Measurements from ENCODE around the gene TECPR2.
A peak's percentile ranks its signal among the peaks of the same experiment; 100 is the strongest.
"Not testable (repeated sequence)": the region's sequence is repeated elsewhere in the genome, so short reads cannot be mapped to it uniquely, and the experiment has no call there.

TECPR2 gene

DNA sequence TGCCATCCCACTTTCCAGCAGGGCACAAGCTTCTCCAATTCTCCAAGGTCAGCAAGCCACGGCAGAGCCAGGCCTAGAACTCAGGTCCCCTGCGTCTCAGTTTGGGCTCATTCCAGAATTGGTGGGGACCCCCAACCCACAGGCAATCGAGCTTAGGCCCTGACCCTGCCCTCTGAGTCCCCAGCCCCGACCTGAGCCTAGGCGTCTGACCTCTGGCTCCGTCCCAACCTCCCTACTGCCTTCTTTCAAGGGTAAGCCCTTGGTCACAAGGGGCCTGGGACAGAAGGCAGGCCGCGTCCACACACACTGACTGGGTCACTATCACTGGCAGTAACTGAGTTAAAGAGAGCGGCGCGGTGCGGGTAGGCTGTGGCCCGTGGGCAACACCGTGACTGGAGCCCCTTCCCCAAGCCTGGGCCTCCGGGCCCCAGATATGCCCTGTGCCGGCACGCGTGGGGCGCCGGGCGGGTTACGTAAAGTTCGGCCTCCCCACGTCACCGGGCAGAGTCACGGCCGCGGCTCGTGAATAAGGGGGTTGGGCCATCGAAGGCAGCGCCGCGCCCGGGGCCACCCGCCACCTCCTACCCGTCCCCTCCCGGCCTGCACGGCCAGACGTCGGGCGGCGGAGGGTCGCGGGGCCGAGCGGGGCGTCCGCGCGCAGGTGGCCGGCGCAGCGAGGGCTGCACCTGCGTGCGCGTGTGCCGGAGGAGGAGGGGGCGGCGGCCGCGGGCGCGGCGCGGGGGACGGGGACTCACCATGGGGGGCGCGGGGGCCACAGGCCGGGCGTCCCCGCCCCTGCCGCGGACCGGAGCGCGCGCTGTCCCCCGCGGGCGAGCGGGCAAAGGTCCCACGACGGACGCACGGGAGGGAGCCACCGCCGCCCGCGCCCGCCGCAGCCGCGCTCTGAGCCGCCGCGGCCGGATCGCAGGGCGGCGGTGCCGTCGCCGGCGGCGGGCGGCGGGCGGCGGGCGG, 146.3 kb downstream of the TECPR2 start:
- DNase-seq (ENCODE audit: low spot score) = peak; percentile 39

DNA sequence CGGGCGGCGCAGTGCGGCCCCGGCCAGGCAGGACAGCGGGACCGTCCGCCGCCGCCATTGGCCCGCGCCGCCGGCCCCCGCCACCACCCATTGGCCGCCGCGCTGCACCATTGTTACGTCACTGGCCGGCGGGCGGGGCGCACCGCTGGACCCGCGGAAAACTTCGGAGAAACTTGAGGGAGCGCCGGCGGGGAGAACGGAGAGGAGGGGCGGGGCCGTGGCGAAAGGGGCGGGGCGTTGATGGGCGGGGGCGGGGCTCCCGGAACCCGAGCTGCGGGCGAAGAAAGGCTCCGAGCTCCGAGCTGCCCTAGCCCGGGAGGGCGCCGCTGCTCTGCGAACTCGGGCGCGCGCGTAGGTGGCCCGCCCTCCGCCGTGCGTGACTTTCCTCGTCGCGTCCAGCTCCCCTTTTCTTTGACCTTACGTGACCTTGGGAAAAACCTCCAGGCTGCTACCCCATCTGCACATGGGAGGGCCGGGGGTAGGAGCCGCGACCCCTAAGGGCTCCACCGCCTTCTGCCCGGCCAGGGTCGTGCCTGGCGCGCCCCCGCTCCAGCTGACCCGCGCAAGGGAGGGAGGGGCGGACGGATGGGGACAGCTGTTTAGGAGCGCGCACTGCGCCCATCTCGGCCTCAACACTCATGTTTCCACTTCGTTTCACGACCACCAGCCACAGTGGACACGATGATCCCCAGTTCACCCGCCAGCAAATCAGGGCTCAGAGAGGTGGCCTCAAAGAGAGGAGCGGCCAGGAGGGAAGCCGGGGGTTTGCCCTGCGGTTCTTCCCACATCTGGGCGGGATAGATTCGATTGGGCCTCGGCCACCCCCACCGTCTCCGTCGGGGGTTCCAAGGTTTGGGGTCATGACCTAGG, 147.2 kb downstream of the TECPR2 start, which contains the start of gene ANKRD9:
Gene ANKRD9 (minus strand): TSS at position 31 of the 870 bp plus-strand sequence. CDS start 1,887 bp downstream, outside the sequence.
- peak; percentile 80 for DNase-seq (ENCODE audit: low spot score)

DNA sequence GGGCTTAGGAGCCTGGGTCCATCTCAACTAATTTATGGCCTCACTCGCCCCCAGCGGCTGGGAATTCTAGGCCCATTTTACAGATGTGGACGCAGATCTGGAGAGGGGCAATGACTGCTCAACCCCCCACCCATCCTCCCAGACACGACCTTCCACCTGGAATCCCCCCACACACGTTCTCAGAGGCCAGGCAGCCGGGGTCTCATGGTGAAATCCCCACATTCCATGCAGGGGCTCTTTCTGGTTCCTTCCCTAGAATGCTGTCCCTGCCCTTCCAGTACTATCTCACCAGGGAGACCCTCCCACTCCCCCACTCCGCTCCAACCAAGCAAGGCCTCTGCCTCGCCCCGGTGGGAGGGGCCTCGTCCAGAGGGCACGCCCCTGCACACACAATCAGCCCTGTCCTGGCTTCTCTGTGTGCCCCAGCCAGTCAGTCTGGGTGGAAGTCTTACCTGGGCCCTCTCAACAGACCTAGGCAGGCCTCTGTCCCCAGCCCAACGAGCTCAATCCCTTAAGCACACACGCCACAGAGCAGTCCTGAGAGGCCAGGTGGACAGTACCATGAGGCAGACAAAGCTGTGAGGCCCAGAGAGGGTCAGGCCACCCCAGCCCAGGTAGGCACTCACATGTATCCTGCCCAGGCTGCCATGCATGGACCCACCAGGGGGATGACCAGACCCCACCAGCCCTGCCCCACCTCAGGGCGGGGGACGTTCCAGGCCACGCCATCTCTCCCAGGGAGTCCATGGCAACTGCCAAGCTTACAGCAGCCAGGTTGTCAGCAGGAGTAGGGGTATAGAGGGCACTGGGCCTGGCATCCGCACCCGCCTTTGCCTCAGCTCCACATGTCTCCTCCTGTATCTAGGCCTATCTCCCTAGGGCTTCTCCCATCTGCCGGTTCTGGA, 148.1 kb downstream of the TECPR2 start:
- peak; percentile 49 for DNase-seq (ENCODE audit: low spot score)

DNA sequence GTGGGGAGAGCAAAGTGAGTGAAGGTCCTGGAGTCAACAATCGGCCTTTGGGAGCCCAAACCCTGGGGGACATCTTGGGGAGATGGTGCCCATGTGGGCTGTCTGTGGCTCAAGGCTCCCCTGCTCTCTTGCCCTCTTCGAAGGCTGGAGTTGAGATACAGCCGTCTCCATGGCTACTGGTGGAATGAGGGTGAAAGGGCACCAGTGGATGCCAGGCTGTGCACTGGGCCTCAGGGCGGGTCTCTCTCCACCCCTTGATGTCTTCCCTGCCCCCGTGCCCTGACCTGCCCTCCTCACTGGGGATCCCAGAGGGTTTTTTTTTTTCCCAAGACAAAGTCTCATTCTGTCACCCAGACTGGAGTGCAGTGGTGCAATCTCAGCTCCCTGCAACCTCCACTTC, 148.8 kb downstream of the TECPR2 start:
- DNase-seq (ENCODE audit: low spot score) = no peak

DNA sequence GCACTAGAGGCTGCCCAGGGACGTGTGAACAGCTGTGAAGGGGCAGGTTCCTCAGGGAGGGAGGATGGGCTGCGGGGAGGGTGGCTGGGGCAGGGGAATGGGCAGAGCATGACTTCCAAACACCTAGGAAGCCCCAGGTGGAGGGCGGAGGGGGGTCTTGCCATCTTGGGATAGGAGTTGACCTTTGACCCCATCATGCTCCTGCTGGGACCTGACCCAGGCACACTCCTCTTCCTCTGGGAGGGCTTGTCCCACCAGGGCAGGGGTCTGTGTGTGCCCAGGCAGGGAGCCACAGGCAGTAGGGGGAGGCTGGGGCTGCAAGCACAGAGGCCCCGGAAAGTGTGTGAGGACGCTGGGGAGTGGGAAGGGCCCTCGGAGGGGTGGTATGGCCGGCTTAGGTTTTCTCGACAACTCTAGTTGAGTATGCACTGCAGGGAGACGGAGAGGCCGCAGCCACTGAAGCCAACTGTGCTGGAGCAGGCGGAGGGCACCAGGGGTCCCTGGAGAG, 150.1 kb downstream of the TECPR2 start:
- DNase-seq (ENCODE audit: low spot score) = no peak

DNA sequence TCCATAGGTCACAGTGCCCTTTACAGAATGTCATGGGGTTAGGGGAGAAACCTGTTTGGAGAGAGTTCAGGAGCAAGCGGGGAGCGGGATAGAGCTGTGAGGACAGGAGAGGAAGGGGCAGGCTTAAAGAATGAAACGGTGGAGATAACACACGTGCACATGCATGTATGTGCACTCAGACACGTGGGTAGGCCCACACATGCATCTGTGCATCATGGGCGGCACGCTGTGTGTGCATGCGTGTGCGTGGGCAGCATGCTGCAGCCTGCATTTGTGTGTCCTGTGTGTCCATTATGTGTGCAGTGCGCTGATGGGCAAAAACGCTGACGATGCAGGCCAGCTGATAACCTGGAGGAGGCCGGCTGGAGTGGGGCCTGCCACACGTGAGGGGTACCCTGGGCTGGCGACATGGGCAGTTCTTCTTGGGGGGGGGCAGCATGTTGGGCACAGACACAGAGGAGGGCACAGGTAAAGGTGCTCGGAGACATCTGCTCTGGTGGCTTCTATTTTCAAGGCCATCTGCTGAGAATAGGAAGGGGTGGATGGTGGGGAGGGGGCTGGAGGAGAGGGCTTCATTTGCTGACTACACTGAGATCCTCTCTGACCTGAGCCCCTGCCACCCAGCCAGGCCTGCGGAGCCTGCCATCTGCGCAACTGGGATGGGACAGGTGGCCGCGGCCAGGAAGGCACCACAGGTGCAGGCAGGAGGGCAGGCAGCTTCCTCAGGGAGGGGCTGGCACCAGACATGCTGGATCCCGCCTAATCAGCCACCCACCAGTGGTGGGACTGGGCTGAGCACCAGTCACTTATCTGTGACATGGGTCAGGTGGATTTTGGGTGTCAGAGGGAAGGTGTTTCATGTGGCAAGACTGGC, 151.4 kb downstream of the TECPR2 start:
- DNase-seq (ENCODE audit: low spot score) = no peak

DNA sequence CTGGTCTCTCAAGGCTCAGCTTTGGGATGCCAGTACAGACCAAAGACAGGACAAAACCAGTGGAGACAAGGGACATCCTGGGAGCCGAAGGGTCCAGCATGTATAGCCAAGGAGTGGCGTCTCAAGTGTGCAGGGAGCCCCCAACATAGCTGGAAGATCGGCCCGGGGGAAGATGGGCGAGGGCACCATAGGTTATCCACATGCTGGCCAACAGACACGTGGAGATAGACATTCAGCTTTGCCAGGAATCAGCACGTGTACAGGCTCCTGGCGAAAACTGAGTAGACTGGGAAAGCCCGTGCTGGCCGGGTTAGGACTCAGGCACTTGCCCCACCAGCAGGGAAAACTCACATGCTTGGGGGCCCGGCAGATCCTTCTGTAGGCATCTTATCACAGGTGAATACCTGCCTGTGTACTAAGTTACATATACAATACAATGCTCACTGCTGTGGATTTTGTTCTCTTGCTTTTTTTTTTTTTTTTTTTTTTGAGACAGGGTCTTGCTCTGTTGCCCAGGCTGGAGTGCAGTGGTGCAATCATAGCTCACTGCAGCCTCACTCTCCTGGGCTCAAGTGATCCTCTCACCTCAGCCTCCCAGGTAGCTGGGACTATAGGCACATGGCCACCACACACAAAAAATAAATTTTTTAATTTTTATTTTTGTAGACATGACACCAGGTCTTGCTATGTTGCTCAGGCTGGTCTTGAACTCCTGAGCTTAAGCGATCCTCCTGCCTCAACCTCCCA, 152.4 kb downstream of the TECPR2 start:
- no peak for DNase-seq (ENCODE audit: low spot score)

DNA sequence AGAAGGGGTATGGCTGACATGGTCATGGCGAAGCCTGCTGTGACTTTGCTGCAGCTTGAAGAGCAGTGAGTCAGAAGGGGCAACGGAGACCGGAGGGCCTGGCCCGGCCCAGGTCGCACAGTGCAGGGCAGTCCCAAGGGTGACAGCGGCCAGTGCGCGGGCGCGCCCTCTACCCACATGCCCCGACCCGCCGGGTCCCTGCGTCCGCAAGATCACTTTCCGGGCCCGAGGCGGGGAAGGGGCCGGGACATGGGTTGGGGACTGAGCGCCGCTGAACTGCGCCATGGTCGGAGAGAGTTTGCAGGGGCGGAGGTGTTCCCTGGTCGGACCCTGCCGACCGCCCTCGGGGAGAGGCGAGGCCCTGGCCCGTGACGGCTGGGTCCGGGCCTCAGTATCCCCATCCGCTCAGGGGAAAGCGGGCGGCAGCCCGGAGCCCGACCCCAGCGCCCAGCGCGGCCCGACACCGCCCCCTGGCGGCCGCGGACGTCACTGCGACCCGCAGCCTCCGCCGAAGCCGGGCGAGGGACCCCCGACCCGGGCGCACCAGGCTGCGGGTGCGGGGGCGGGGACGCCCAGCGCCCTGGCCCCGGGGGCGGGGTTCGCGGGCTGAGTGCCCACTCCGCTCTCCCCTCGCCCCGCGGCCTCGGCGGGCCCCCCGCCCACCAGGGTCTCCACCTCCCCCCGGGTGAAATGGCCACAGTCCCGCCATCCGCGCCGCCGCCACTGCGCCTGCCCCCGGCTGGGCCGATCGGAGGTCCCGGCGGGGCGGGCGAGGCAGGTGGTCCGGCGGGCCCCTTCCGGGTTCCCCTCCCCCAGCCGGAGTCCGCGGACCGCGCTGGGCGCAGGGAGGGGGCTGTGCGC, 154.0 kb downstream of the TECPR2 start:
- DNase-seq (ENCODE audit: low spot score) = peak; percentile 47

DNA sequence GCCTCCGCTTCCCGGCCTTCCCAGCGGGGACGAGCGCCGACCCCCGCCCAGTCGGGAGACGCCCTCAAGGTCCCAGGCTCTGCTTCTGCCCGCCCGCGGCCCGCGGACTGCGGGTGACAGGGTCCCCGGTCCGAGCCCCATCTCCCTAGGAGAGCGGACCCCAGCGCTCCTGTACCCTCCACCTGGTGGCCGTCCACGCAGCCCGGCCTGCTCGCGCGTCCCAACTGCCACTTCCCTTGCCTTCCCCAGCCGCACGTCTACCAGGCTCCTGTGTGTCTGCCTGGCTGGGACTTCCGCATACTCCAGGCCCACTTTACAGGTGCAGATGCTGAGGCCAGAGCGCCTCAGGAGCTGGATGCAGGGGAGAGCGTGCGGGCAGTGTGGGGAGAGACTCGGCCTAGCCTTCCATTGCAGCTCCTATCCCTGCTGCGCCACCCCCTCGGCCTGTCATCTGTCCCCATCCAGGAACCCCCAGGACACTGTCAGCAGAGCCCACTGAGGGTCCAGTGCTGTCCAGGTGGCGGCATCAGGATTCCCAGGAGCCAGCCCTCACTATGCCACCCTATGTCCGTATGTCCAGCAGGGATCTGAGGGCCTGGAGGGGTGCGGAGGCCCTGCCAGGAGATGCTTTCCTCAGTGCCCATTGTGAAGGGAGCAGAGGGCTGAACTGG, 154.8 kb downstream of the TECPR2 start:
- no peak for DNase-seq (ENCODE audit: low spot score)

DNA sequence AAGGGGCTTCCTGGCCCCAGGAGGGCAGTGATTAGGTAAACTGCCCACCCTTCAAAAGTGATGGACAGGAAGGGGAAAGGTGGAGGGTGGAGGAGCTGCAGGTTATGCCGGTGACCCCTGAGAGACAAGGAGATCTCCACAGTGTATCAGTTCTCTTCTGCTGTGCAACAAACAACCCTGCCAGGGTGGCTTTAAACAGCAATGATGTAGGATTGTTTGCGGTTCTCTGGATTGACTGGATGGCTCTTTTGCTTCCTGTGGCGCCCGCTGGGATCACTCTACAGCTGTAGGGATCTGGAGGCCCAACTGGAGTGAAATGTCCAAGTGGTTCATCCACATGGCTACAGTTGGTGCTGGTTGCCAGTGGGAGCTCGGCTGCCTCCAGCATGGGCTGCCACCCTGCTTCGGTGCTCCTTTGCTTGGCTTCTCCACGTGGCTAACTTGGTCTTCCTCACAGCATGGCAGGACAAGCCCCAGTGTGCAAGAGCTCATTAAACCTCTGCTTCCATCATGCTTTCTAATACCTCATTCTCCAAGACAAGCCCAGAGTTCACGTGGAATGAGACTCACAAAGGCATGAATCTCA, 155.4 kb downstream of the TECPR2 start:
- no peak for DNase-seq (ENCODE audit: low spot score)

DNA sequence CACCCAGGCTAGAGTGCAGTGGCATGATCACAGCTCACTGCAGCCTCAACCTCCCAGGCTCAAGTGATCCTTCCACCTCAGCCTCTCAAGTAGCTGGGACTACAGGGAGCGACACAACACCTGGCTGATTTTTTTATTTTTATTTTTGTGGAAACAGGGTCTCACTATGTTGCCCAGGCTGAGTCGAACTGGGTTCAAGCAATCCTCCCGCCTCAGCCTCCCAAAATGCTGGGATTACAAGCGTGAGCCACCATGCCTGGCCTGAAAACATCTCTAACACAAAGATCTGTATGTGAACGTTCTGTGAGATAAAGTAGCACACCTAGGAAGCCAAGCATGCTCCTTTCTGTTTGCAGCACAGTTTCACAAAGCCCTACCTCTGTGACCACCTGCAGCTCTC, 157.0 kb downstream of the TECPR2 start:
- DNase-seq (ENCODE audit: low spot score) = not testable (repeated sequence)

DNA sequence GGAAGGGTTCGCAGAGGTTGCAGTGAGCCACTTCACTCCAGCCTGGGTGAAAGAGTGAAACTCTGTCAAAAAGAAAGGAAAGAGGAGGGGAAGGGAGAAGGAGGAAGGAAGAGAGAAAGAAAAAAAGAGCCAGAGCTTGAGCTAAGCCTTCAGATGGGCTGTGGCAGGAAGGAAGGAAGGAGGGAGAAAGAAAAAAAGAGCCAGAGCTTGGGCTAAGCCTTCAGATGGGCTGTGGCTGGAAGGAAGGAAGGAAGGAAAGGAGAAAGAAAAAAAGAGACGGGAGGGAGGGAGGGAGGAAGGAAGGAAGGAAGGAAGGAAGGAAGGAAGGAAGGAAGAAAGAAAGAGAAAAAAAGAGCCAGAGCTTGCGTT, 160.4 kb downstream of the TECPR2 start:
- DNase-seq (ENCODE audit: low spot score) = no peak

DNA sequence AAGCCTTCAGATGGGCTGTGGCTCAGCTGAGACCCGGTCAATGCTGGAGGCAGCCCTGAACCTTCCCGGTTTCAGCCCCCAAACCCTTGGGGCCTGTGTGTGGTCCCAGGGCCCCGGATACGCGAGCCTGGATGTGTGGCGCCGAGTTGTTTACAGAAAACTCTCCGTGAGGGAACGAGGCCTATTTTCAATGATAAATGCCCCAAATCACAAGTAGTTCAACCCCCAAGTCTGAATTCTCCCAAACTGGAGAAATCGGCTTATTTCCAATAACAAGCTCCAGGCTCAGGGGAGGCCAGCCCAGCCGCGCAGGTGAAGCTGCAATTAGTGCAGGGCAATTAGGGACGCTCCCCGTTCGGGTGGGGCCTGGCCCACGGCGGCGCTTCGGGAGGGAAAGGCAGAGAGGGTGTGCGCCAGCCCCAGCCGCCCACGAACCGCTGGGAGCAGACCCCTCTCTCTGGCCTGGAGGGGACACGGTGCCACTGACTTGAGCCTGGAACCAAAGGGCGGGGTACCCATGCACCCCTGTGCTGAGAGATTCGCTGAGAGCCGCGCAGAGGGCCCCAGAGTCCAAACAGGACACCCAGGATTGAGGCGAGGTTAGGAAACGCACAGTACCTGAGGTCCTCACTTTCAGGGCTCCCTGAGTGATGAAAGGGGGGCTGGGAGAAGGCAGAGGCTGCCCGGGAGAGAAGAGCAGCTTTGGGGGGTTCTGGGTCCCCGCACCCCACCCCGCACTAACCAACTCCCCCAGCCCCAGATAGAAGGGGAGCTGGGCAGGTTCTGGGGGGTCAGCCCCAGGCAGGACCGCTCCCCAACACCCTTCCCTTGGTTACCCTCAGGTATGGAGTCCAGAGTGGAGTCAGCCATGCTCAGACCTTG, 161.1 kb downstream of the TECPR2 start:
- DNase-seq (ENCODE audit: low spot score) = no peak

DNA sequence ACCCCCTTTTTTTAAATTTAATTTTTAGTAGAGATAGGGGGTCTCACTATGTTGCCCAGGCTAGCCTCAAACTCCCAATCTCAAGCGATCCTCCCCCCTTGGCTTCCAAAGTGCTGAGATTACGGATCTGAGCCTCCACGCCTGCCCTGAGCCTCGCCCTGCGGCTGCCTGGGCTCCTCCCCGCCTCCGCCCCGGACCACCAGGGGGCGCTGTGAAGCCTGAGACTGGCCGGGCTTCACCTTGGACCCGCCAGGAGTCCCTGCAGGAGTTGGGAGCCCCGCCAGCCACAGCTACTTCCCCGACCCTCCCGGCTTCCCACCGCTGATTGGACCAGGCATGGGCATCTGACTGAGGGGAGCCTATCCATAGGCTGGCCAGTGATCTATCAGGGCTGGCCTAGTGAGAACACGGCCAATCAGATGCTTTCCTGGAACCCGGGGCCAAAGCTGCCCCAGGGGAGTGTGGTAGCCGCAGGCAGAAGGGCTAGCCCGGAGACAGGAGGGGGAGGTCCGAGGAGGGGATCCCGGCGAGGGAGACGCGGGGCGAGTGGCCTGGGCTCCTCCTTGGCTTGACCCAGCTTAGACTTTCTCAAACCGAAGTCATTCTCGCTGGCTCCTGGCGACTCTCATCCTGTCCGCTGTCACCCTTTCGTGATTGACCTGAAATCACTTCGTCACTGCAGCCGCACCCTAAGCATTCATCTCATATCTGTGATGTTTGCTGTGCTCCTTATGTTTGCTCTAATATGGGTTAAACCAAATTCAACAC, 161.9 kb downstream of the TECPR2 start:
- DNase-seq (ENCODE audit: low spot score) = peak; percentile 99

DNA sequence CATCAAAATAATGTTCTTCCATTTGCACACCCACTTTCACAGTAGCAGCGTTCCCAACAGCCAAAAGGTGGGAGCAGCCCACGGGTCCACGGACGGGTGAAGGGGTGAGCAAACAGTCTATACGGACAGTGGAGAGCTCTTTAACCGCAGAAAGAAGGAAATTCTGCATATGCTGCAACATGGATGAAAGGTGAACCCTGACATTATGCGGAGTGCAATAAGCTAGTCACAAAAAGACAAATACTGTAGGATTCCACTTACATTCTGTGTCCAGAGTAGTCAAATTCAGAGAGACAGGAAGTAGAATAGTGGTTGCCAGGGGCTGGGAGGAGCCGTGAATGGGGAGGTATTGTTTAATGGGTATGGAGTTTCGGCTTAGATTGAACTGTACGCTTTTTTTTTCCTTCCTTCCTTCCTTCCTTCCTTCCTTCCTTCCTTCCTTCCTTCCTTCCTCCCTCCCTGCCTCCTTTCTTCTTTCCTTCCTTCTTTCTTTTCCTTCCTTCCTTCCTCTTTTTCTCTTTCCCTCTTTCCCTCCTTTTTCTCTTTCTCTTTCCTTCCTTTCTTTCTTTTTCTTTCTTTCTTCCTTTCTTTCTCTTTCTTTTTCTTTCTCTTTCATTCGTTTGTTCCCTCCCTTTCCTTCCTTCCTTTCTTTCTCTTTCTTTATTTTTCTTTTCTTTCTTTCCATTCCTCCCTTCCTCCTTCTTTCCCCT, 162.6 kb downstream of the TECPR2 start:
- DNase-seq (ENCODE audit: low spot score) = peak; percentile 75

Measured in cerebellar cortex (tissue), 1 donor.